GM19463 (cell line): ENCODE results near the gene RAB19.

ENCODE experiments used
- ATAC-seq: cut with Tn5 transposase; IDR thresholded peaks from one replicate; pipeline ENCODE4 v1.9.1; 2021; ENCODE audit warnings: mild to moderate bottlenecking, moderate library complexity; ENCODE audit not compliant: unreplicated experiment

RAB19 gene, protein sequence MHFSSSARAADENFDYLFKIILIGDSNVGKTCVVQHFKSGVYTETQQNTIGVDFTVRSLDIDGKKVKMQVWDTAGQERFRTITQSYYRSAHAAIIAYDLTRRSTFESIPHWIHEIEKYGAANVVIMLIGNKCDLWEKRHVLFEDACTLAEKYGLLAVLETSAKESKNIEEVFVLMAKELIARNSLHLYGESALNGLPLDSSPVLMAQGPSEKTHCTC

GRCh38 chr7:140403878-140404564, at the start of gene RAB19:
Gene RAB19 (plus strand): TSS chr7:140404058. CDS start chr7:140407647, 3,589 bp downstream.
- ATAC-seq, result no peak

- no peak for ATAC-seq
Measured at GRCh38 chr7:140358024-140358411, 45.8 kb upstream of the RAB19 start.

DNA sequence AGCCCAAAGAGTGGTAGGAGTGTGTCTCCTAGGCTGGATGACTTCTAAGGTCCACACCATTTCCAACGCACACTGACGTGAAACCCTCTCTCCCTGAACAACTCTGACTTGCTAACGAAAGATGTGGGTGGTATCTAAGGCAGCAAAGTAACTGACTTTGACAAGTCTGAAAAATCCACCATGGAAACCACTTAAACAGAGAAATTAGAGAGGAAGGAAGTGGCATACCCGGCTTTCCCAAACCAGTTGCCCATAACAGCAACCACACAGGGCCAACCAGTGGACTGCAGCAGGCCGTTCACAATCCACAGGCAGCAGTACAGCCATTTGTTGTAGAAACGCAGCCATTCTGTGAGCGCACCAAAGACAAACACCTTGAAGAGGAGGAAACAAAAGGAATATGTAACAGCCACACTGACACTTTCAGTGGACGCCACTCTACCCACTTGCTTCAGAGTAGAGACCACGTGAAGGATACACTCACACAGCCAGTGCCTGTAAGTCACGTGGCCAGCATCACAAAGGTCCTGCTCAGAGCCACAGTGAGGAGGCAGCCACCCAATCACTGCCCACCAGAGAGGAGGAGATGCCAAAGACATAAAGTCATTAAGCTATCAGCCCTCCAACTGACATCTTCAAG, 45.3 kb upstream of the RAB19 start:
- no peak for ATAC-seq

GRCh38 chr7:140360697-140361229, 43.1 kb upstream of the RAB19 start:
- no peak for ATAC-seq

DNA sequence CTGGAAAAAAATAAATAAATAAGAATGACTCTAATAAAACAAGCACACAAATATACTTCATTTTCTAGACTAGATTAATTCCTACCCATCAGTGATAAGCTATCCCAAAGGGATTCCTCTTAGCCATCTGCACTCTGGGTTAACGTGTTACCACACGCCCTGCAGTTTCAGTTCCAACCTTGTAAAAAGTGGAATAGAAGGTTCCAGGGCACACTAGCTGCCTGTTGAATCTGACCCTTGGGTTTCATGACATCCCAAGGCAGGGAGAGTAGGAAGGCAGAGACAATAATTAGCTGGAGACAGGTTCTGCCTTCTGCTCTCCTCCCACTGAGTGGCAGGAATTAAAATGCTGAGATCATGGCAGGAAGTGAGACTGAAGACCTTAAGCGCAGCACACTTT, 39.0 kb upstream of the RAB19 start:
- ATAC-seq, result no peak

DNA sequence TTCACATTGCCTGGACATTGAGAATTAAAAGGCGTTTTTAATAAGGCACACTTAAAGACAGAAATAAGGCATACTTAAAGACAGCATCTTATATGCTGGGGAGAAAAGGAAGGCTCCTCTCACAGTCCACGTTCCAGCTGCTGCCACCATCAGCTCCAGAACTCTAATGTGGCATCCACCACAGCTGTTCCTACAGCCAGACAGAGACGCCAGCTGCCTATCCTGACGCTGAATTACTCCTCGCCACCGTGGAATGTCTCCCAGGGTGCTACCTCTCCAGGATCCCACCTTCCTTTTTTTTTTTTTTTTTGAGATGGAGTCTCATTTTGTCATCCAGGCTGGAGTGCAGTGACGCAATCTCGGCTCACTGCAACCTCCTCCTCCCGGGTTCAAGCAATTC, 36.3 kb upstream of the RAB19 start:
- ATAC-seq, result no peak

DNA sequence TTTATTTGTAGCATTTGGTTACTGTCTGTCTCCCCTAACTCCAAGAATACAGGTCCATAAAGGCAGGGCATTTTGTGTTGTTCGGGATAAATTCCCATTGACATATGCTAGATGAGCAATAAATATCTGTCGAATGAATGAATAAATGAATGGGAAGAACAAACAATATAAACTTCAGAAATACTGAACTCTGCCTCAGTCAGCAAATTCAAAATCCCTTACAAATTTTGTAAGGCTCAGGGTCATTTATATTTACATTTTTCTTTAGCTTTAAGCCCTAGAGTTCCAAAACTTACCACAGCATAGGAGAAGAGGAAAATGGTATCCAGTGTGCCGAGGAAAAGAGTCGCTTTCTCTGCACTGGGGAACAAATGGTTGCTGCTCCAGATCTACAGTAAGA, 34.6 kb upstream of the RAB19 start:
- ATAC-seq, result no peak

DNA sequence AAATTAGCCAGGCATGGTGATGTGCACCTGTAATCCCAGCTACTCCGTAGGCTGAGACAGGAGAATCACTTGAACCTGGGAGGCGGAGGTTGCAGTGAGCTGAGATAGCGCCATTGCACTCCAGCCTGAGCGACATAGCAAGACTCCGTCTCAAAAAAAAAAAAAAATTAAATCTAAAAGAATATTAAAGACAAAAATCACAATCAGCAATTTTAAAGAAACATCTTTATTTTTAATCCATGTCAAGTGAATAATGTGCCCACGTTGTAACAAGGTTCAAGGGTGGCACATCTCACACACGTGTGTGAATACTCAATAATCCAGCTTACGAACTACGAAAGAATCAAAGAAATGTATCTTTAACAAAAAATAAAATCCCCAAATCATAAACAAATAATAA, 28.5 kb upstream of the RAB19 start:
- ATAC-seq, result no peak

DNA sequence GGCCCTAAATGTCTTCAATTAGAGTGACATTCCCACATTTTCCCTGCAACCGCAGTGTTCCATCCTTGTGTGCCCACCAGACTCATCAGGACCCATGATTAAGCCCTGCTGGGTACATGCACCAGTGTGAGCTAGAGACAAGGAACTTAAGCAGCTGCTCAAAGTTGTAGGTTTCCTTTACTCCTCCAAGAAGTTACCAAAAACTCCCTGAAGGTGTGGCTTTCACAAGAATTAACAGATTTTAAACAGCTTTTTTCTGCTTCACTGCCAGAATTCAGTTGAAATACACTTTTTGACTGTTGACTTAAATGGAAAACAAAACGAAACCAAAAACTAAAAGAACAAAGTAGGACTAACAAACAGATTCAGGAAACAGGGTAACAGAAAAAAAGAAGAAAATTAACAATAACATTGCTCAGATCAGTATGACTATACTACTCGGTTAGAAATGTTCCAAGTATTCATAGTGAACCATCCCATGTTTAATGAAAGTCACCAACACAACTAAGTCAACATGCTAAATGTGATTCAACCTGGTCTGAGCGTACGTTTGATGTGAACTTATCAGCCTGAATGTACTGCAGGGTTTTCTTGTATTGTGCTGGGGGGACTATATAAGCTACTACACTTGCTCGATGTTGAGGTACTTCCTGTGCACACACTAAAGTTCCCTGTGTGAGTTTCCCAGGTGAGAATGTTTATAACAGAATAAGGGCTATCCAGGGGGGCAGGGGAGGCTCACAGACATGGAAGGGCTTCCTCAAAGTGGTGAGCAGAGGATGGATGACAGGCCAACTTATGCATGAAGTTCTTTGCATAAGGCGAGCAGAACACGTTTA, 27.7 kb upstream of the RAB19 start:
- ATAC-seq, result no peak

DNA sequence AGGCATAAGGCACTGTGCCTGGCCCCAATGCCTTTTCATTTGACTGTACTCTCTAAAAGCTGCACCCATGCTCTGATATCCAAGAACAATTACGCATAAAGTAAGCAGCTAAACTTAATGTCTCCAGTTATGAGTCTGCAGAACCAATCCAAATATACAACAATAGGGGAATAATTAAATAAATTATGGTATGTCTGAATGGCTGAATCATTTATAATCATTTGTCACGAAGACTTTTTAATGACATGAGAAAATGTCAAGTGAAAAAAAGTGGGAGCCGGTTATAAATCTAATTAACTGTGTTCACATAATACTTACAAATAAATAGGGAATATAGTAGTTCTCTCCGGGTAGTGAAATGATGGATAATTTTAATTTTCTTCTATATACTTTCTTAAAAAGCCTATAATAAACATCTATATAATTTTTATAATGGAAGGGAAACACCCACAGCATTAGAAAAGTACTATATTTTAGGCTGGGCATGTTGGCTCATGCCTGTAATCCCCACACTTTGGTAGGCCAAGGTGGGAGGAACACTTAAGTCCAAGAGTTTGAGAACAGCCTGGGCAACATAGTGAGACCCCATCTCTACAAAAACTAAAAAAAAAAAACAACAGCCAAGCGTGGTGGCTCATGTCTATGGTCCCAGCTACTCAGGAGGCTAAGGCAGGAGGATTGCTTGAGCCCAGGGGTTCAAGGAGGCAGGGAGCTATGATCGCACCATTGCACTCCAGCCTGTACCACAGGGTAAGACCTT, 19.7 kb upstream of the RAB19 start:
- ATAC-seq, result no peak

DNA sequence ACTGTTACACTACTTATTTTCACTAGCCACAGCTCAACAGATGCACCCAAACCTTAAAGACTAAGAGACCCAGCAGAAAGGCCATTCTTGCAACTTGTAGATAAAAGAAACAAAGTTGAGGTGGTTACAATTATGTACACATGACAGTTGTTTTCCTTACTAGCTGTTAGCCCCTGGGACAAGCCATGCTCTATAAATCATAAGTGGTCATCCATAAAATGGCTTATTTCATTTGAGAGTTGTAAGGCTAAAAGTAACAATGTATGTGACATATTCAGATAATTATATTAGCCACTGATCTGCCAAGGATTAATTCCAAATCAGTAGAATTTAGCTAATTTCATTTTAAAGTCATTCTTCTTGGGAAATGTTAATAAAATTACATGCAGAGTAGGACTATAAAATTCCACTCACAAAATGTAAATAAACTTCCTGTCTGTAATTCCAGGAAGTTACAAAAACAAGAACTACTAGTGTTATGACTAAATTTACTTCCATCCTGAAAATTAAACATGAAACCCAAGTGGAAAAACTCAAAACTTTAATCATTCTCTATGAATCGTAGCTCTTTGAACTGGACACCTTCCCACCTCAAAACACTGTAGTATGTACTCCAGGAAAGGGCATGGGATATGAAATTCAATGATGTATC, 18.8 kb upstream of the RAB19 start:
- ATAC-seq, result no peak

DNA sequence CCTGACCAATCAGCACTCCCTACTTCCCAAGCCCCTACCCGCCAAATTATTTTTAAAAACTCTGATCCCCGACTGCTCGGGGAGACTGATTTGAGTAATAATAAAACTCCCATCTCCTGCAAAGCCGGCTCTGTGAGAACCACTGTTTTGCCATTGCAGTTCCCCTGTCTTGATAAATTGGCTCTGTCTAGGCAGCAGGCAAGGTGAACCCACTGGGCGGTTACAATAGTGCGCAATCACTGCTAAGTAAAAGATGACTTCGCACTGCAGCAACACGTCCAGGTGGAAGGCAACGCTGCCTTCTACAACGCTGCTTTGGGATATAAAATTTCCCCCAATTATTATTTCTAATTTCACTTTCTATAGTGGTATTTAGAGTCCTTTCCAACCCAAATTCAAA, 14.4 kb upstream of the RAB19 start:
- no peak for ATAC-seq

GRCh38 chr7:140390034-140390433, 13.8 kb upstream of the RAB19 start:
- ATAC-seq, result no peak

DNA sequence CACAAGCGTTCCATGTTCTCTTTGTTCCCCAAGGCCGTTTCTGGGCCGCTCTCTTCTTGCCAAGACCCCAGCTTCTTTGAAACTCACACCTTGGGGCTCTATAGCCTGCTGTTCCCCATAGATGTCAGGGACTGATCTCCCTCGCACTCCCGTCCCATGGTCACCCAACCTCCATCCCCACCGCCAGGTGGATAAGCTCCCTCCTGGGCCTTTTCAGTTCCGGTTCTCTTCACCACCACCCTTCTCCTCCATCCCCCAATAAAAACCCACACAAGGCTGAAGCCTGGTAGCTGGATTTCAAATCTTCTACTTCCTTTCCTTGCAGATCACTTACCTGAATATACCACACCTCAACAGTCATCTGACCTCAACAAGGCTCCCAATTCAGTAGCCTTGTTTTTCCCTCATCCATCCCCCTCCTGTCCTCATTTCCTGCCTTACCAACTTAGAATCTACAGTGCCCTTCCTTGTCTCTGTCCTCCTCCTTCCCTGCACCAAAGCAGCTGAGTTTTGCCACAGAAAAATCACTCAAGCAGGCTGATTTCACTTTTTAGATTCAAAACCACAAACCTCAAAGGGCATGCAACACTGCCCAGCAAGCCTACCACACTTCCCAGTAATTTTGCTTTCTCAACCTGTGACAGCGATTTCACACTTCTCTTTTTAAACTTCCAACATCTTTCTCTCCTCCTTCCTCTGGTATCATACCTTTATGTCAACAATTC, 13.2 kb upstream of the RAB19 start:
- ATAC-seq, result peak; percentile 80

DNA sequence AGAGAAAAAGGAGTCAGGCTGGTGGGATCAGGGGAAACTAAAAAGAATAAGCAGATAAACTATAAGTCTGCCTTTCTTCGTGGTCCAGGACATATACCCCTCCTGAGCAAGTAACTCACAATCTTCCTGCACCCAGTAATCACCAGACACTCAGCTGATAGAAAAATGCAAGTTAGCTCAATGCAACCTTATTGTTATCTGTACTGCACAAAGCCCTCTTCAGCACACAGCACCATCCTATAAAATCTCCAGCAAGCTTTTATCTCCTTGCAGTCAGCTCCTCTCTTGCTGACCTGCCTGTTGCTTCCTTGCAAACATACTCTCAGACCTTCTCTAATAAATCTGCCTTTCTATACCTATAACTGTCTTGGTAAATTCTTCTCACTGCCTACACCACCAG, 12.2 kb upstream of the RAB19 start:
- ATAC-seq, result no peak

DNA sequence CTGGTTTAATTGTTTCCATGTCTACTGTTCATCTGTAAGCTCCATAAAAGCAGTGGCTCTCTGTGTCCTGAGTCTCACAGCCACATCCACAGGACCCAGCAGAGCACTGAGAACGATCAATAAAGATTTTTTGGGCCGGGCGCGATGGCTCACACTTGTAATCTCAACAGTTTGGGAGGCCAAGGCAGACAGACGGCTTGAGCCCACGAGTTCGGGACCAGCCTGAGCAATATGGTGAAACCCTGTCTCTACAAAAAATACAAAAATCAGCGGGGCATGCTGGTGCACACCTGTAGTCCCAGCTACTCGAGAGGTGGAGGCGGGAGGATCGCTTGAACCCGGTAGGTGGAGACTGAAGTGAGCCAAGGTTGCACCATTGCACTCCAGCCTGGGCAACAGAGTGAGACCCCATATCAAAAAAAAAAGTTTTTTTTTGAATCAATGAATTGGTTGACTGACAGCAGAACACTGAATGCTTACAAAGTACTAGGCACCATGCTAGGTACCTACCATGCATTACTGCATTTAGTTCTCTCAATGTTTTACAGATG, 10.0 kb upstream of the RAB19 start:
- no peak for ATAC-seq

DNA sequence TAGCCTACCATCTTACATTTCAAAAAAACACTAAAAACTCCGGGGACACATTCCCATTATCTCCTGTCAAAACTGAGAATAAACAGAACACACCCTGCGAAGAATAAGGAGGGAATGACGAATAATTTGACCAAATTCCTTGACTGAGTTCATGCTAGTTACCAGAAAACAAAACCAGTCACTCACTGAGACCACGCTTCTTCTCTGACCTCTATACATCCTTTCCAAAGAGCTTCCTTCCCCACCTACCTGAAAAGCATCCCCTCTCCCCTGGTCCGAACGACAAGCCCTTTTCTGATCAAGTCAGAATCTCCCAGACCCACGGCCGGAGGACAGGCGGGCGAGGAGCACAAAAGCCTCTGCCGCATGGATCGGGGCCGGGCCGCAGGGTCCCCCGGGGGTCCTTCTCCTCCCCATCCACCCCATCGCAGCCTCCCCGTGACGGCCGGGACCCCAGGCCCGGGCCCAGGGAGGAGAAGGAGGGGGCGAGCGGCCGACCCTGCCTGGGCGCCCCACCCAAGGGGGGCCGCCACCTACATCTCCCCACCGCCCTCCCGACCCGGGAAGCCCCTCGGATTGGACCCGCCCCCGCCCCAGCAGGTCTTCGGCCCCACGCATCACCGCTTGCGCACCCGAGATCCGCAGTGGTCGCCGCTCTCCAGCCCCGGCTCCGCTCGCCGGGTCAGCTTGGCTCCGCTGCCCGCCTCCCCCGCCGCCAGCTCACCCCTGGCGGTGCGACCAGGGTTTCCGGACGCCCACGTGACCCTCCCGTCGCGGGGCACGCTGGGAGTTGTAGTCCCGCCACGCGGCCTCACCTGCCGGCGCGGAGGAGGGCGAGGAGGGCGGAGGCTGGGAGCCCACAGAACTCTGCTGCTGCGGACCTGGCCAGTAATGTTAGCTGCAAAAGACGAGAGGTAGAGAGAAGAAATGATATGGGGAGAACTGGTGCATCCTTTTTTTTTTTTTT, 5.8 kb upstream of the RAB19 start, which contains the start of gene SLC37A3:
Gene SLC37A3, minus strand, starts transcription at position 747 of the 967 bp plus-strand sequence. CDS start 16,004 bp downstream, outside the sequence.
- ATAC-seq, result peak; percentile 99

DNA sequence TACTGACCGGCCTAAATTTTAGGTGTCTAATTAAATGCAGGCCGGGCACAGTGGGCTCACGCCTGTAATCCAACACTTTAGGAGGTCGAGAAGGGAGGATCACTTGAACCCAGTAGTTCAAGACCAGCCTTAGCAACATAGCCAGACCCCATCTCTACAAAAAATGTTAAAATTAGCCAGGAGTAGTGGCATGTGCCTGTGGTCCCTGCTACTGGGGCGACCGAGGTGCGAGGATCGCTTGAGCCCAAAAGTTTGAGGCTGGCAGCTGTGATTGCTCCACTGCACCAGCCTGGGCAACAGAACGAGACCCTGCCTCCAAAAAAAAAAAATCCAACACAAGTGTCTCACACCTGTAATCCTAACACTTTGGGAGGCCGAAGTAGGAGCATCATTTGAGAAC, 5.0 kb upstream of the RAB19 start:
- no peak for ATAC-seq
